HG03175 (cell line): ENCODE data around the gene UTS2R.

ENCODE experiments used
- ATAC-seq: cut with Tn5 transposase; IDR thresholded peaks from one replicate; pipeline ENCODE4 v1.9.1; 2021; ENCODE audit warnings: mild to moderate bottlenecking, moderate library complexity; ENCODE audit not compliant: unreplicated experiment

UTS2R gene

GRCh38 chr17:82386881-82387704, 15.5 kb downstream of the UTS2R start:
- no peak for ATAC-seq

GRCh38 chr17:82387705-82388106, 16.1 kb downstream of the UTS2R start:
- no peak for ATAC-seq

- ATAC-seq, result no peak
Measured at GRCh38 chr17:82388223-82388921, 16.8 kb downstream of the UTS2R start.

- ATAC-seq, result no peak
Measured at GRCh38 chr17:82388922-82389283, 17.3 kb downstream of the UTS2R start.

- no peak for ATAC-seq
Measured at GRCh38 chr17:82389379-82389778, 17.8 kb downstream of the UTS2R start.

- ATAC-seq, result no peak
Measured at GRCh38 chr17:82390015-82390859, 18.7 kb downstream of the UTS2R start.

- ATAC-seq, result no peak
Measured at GRCh38 chr17:82390860-82391435, 19.4 kb downstream of the UTS2R start.

- ATAC-seq, result no peak
Measured at GRCh38 chr17:82391496-82392066, 20.0 kb downstream of the UTS2R start.

GRCh38 chr17:82392209-82392920, 20.8 kb downstream of the UTS2R start:
- ATAC-seq, result no peak

GRCh38 chr17:82392941-82393340, 21.4 kb downstream of the UTS2R start:
- no peak for ATAC-seq

GRCh38 chr17:82394278-82394677, 22.7 kb downstream of the UTS2R start:
- no peak for ATAC-seq

- ATAC-seq, result no peak
Measured at GRCh38 chr17:82396601-82397435, 25.3 kb downstream of the UTS2R start.

- no peak for ATAC-seq
Measured at GRCh38 chr17:82397449-82398335, 26.1 kb downstream of the UTS2R start.

- ATAC-seq, result no peak
Measured at GRCh38 chr17:82399041-82399441, 27.5 kb downstream of the UTS2R start.

- ATAC-seq, result no peak
Measured at GRCh38 chr17:82399601-82400101, 28.1 kb downstream of the UTS2R start.

GRCh38 chr17:82400206-82400605, 28.6 kb downstream of the UTS2R start:
- no peak for ATAC-seq

- ATAC-seq, result peak; percentile 51
Measured at GRCh38 chr17:82400830-82401229, 29.3 kb downstream of the UTS2R start.

GRCh38 chr17:82402865-82403264, 31.3 kb downstream of the UTS2R start:
- ATAC-seq, result peak; percentile 80
